Left ventricle myocardium inferior (tissue), 1 donor: ENCODE results near the gene MAPK11. TPM values are rescaled to one million over a fixed set of nuclear protein-coding genes. Genes with fewer than 3 reads are reported as not detected.

Source experiments
- DNase-seq: peaks from one replicate; pipeline ENCODE4 v3.0.0-alpha.2; 2020
- H3K27ac ChIP-seq: fragments of 200-600 bp; replicated peaks from 2 replicates; pipeline ENCODE4 v1.8.0; 2021
- H3K27me3 ChIP-seq: fragments of 200-600 bp; 2 replicates; pipeline ENCODE4 v1.8.0; 2021; ENCODE audit warnings: low read depth
- H3K36me3 ChIP-seq: fragments of 200-600 bp; 2 replicates; pipeline ENCODE4 v1.8.0; 2021
- H3K4me1 ChIP-seq: fragments of 200-600 bp; 2 replicates; pipeline ENCODE4 v1.8.0; 2021
- H3K4me3 ChIP-seq: fragments of 200-600 bp; 2 replicates; pipeline ENCODE4 v1.8.0; 2021; ENCODE audit warnings: mild to moderate bottlenecking, moderate library complexity
- H3K9me3 ChIP-seq: fragments of 200-600 bp; replicated peaks from 2 replicates; pipeline ENCODE4 v1.8.0; 2021
- intact Hi-C: fragments of 100-400 bp; cut with micrococcal nuclease; formaldehyde crosslinking; loops from one replicate; pipeline ENCODE4 v1.11.0; 2022
- total RNA-seq: library from RNA; stranded (reverse); fragmentation: NEBNext Ultra II Directional; extraction: Animal tissue kit (Norgen Biotek cat#: 25700); gene quantifications from one replicate; pipeline ENCODE4 v1.2.1, GENCODE V29; 2021
- TF ChIP-seq, protein P1 (sequence below): fragments of 200-600 bp; IDR thresholded peaks from 2 replicates; pipeline ENCODE4 v1.8.0; 2021; ENCODE audit warnings: antibody characterized with exemption, mild to moderate bottlenecking, borderline replicate concordance
- donor health status: DM: no; HTN: yes; CAD: no; lungs with severe emphysema.

The MAPK11 gene
- total RNA-seq, 1 donor from 2014 or later = 7.8 TPM

DNA sequence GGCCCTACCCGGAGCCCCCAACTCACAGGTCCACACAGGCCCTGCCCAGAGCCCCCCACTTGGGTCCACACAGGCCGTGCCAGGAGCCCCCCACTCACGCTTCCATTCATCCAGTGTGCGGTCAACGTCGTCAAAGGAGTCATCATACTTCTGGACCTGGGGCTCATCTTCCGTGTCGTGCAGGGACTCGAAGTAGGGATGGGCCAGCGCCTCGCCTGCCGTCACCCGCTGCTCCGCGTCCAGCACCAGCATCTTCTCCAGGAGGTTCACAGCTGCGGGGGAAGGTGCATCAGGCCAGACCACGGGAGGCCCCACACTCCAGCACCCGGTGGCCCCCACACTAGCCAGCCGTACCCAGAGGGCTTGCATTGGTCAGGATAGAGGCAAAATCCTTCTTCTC lies 15.1 kb downstream of the MAPK11 start:
- intact Hi-C loops = no loop called here
- H3K4me1 ChIP-seq = peaks cover 41% of the 10 kb centered on the region
- no peak for DNase-seq
- no peaks in the 10 kb centered on the region for H3K27me3 ChIP-seq
- no peak overlapping the region for H3K27ac ChIP-seq
- H3K36me3 ChIP-seq = no peaks in the 10 kb centered on the region
- no peak overlapping the region for H3K4me3 ChIP-seq
- H3K9me3 ChIP-seq = no peaks in the 10 kb centered on the region
- TF ChIP-seq, protein P1, sequence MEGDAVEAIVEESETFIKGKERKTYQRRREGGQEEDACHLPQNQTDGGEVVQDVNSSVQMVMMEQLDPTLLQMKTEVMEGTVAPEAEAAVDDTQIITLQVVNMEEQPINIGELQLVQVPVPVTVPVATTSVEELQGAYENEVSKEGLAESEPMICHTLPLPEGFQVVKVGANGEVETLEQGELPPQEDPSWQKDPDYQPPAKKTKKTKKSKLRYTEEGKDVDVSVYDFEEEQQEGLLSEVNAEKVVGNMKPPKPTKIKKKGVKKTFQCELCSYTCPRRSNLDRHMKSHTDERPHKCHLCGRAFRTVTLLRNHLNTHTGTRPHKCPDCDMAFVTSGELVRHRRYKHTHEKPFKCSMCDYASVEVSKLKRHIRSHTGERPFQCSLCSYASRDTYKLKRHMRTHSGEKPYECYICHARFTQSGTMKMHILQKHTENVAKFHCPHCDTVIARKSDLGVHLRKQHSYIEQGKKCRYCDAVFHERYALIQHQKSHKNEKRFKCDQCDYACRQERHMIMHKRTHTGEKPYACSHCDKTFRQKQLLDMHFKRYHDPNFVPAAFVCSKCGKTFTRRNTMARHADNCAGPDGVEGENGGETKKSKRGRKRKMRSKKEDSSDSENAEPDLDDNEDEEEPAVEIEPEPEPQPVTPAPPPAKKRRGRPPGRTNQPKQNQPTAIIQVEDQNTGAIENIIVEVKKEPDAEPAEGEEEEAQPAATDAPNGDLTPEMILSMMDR = no peak

DNA sequence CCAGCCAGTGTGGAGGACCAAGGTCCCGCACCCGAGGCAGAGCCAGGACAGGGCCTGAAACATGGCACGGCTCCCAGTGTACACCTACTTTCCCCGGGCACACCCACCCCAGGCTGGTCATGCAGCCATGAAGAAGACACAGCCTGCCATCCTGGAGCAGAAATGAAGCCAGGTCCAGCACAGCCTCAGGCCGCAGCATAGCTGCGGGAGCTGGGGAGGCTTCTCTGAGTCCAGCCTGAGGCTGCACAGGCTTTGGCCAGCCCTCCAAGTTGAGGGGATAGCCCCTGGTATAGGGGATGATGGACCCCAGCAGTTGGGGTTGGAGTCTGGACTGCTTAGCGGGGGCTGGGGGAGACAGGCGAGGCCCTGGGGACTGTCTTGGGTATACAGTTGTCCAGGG lies 16.2 kb downstream of the MAPK11 start:
- Histone ChIP-seq H3K36me3 (no peaks in the 10 kb centered on the region), H3K9me3 (no peaks in the 10 kb centered on the region), H3K4me1 (peaks cover 45% of the 10 kb centered on the region), H3K27me3 (no peaks in the 10 kb centered on the region), H3K27ac (no peak overlapping the region), H3K4me3 (no peak overlapping the region)
- DNase-seq = no peak
- intact Hi-C loops = no loop called here
- TF ChIP-seq, protein P1 = no peak

DNA sequence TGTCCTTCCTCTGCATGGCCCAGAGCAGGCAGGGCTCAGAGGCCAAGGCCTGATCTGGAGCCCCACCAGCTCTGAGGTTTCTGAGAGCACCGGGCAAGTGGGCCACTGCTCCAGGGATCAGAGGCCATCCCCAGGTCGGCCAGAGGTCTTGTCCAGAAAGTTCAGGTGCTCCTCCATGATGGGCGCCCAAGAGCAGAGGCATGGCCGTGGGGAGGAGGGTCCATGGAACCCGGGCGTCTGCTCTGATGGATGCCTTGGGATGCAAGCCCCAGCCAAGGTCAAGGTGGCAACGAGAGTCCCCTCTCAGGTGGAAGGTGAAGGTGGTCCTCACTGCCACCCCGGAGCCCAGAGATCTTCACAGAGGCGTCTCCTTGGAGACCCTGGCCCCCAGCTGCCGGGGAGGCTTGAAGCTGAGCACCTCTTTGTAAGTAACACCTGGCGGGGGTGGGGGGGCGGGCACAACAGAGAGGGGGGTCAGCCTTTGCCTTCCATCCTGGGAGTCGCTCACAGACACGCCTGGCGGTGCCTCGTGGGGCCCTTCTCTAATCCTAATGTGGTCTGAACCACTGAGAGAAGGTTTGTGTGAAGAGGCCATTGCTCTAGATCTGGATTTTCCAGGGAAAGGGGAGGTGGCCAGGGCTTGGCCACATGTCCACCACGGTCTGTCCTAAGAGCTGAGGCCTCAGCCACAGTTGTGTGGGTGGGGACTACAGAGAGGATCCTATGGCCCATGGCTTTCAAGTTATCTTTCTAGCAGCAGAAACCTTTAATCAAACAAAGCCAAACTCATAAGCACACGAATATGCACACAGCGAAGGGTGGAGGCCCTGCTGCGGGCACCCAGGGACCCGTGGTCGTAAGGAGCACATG lies 16.9 kb downstream of the MAPK11 start:
- TF ChIP-seq, protein P1 = no peak
- Histone ChIP-seq H3K27ac (no peak overlapping the region), H3K4me1 (peaks cover 38% of the 10 kb centered on the region)

DNA sequence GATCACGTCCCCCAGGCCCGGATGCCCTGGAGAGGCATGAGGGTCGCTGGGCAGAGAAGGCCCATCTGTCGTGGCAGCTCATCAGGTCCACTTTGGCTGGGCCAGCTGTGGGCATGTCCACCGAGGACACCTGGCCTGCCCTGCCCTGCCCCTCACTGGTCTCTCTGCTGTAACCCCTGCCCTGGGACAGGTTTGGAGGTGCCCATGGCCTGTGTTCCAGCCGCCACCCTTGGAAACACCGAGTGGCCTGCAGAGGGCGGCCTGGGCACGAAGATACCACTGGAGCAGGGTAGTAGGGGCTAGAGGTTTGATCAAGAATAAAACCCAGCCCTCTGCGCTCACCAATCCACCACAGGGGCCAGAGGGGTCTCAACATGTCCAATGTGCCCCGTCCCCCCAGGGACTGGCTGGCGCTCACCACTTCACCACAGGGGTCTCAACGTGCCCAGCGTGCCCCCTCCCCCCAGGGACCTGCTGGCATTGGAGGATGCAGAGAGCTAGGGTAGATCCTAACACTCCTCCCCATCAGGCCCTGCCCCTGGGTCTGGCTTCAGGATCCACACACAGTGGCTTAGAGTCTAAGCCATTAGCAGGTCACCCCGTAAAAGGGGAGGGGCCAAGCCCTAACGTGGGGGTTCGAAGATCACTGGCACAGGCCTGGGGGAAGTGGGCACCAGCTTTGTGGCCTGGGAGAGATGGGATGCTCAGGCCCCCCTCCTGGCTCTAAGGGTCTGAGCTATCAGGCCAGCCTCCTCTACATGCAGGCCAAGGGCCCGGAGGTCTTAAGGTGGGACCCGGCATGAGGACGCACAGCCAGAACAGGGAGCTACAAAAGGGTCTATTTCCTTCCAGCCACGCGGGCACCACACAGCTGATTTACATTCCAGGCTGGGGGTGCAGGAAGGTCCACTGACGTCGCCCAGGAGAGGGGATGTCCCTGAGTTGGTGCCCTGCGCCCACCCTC lies 17.8 kb downstream of the MAPK11 start:
- H3K36me3 ChIP-seq = peaks cover 3% of the 10 kb centered on the region
- DNase-seq = peak; percentile 79
- H3K4me1 ChIP-seq = peaks cover 35% of the 10 kb centered on the region
- intact Hi-C loops = no loop called here
- H3K9me3 ChIP-seq = no peaks in the 10 kb centered on the region
- H3K27me3 ChIP-seq = no peaks in the 10 kb centered on the region
- peak overlapping the region; percentile 89 for H3K4me3 ChIP-seq
- TF ChIP-seq, protein P1 = peak; percentile 77
- H3K27ac ChIP-seq = peak overlapping the region; percentile 85

More for the DNA sequence above, 16.9 kb downstream of the MAPK11 start:
- Histone ChIP-seq H3K4me3 (no peak overlapping the region), H3K27me3 (no peaks in the 10 kb centered on the region), H3K36me3 (no peaks in the 10 kb centered on the region), H3K9me3 (no peaks in the 10 kb centered on the region)
- intact Hi-C loops = no loop called here
- no peak for DNase-seq

DNA sequence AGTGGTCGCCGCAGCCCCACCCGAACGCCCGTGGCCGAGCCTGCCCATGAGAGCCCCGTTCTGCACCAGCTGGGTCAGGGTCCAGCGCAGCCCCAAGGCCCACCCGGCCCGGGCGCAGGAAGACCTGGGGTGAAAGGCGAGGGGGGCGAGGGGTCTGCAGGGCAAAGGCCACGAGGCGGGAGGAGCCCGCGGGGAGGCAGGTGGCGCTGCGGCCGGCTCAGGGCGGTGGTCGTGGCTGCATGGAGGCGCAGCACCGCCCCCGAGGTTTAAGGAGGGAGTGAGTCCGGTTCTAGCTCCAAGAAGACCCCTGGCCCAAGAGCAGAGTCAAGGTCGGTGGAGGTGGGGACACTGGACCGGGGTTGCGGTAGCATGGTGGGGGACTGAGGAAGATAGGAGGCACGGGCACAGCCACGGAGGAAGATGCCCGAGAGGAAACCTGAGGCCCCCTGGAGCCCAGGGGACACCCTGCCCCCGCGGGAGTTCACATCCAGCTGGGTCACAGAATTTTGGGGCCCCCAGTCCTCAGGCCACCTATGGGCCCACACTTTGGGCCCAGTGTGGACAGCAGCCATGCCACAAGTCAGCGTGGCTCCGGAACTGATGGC lies 18.6 kb downstream of the MAPK11 start:
- no peaks in the 10 kb centered on the region for H3K27me3 ChIP-seq
- TF ChIP-seq, protein P1 = no peak
- peak overlapping the region; percentile 85 for H3K27ac ChIP-seq
- H3K4me1 ChIP-seq = peaks cover 36% of the 10 kb centered on the region
- no peak for DNase-seq
- H3K36me3 ChIP-seq = peaks cover 9% of the 10 kb centered on the region
- intact Hi-C loops = no loop called here
- no peaks in the 10 kb centered on the region for H3K9me3 ChIP-seq
- peak overlapping the region; percentile 89 for H3K4me3 ChIP-seq
